ENCODE data around the gene MYO18A.

Gene MYO18A

DNA sequence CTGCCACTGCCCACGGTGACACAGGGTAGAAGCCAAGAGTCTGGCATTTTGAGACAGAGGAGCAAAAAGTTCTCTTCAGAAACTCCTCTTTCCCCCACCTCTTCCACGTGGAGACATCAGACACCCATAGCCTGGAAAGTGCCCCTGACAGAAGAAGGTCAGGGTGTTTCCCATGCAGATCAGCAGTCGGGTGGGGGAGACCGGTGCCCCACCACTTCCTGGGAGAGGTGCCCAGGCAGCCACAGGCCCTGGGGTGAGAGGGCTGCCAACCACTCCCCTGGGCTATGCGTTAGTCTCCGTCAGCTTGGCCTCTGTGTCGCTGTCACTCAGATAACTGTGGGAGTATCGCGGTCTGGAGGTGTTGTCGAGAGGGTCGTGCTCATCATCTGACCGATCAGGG lies 105.7 kb downstream of the MYO18A start:
- no peak for DNase-seq

DNA sequence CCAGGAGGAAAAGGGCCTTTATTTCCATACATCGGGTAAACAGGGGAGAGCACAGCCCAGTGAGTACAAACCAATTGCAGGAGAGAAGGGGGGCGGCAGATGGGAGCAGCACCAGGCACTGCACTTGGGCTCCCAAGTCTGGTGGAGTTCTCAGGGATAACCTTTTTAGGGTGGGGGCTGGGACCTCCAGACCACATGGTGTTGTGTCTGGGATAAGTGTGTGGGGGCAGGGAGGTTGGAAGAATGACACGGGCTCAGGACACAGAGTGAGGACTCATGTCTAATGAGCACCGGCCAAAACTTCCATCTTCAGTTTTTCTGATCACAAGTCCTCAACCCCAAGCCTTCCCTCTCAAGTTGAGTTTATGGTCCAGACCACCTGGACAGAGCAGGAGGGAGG lies 106.7 kb downstream of the MYO18A start:
- DNase-seq: no peak

DNA sequence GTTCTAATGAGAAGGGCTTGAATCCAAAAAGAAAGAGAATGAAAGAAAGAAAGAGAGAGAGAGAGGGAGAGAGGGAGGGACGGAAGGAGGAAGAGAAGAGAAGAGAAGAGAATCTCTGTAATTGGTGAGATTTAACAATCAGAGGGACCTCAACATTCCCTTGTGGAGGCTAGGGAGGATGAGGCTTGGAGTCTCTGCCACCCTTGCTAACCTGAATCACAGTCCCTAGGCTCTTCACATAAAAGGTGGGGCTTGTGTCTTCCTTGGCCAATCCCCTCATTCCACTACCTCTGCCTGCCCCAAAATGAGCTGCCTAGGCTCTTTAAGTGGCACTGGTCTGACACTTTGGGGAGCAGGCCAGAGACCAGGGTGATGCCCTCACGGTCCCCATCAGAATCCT lies 107.2 kb downstream of the MYO18A start:
- DNase-seq: no peak

DNA sequence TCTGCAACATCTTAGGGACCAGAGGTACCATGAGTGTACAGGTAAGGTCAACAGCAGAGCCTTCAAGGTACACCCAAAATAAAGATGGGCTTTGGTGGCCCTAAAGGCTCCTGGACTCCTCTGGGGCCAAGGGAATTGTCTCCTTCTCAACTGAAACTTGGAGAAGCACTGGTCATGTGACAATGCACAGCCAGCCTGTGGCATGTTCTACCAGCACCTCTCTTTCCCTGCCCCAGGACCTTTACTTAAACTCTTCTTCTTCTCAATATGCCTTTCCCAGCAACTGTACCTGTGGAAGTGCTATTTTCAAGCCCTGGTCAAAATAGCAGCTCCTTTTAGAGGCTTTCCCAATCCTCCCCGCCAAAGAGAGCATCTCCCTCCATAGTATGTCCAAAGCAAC lies 108.9 kb downstream of the MYO18A start:
- DNase-seq: no peak

DNA sequence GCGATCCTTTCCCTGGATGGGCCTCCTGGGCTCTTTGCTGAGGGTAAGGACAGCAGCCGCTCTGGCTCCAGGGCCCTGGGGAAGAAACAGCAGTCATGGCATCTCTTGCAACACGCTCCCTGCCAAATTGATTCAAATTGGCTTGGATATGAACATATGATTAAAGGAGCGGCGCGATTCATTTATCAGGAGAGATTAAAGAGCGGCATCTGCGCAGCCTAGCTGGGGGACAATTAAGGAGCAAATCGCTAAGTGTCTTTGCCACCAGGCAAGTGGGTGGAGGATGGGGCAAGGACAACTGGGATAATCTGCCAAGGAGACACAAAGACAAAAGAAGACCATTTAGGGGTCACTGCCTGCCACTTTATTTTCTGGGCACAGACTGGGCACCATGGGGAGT lies 109.4 kb downstream of the MYO18A start:
- no peak for DNase-seq

DNA sequence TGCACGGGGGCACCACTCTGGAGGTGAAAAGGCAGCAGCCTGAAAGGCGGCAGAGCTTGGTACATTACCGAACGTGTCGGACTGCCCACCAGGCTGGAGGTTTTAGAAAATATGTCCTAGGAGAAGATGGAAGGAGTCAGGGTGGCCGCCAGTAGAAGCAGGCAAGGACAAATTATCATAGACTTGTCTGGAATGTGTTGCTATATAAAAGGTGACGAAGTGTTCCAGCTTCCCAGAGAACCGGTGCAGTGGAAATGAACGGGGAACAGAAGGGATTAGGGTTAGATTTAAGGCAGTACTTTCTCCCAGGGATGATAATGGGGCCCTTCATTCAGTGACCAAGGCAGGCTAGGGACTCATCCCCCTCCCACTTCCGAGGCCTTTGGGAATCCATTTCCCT lies 109.9 kb downstream of the MYO18A start:
- DNase-seq: no peak

DNA sequence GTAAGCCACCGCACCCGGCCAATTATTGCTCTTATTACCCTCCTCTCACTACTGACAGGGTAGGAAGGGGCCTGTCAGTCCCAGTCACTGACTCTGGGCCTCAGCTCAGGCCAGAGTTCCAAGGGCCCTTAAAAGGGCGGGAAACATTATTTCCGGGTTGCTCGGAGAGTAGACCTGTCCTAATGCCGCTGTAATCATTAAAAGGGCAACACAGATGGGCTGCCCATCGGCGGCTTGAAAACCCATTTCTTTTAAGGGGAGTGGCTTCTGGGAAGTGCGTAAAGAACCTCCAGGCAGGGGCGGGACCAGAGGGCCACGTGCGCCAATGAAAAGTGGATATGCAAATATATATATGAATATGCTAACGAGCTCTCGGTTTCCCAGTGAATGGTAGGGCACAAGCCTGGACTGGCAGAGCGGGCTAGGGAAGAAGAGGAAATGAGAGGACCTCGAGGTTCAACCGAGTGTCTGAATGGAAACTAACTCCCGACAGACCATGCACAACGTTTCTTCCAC lies 110.6 kb downstream of the MYO18A start:
- no peak for DNase-seq

DNA sequence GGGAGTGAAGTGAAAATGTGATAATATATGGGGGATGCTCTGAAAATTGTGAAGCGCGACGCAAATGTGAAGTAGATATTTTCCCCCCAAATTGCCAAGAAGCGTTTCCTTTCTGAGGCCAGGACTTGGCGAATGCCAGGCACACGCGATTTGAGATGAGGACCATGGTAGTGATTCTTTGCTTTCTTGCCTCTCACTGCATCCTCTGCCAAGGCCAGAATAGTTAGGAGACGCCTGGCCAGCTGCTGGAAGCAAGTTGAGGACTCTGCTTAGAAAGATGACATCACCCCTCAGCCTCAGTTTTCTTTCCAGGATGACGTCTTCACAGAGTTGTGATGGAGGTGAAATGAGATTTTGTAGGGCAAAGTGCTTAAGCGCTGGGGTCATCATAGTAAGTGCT lies 111.4 kb downstream of the MYO18A start:
- DNase-seq: no peak

DNA sequence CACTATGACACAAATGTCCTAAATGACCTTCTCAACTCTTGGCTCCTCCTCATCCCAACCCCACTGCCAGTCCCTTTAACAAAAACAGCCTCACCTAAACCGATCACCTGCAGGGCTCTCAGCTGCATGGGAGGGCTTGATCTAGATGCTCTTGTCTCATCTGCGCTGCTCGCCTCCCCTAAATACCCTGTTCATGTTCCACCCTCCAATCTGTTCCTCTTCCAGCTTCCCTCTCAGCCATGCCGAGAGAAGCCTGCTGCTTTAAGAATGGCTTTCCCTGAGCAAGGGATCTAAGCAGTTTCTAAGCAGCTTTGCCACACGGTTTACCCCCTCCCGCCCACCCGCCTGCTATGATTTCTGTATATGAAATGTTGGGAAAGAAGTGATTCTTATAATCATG lies 113.6 kb downstream of the MYO18A start:
- no peak for DNase-seq

DNA sequence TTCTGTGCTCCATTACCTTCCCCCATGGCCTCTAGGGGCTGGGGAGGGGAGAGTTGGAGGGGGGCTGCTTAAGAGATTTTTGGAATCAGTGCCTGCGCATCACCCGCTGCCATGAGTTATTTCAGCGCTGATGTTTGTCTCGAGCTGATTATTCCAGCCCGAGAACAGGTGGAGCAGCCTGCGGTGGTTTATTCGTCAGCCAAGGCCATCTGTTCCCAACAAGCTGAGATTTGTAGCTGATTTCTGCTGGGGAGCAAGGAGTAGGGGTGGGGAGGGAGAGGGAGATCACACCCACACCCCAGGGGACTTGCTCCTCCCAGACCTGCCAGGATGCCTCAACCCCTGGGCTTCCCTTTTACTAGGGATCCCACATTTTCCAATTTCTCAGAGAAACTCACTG lies 114.2 kb downstream of the MYO18A start:
- no peak for DNase-seq

DNA sequence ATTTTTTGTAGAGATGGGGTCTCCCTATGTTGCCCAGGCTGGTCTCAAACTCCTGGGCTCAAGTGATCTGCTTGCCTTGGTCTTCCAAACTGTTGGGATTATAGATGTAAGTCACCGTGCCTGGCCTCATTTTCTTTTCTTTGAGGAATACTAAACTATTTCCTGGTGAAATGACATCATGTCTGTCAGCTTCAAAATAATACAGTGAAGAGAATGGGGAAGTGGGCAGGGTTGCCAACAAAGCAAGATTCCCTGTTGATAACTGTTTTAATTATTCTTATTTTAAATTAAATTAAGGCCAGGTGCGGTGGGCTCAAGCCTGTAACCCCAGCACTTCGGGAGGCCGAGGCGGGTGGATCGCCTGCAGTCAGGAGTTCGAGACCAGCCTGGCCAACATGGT lies 116.2 kb downstream of the MYO18A start:
- DNase-seq: no peak

DNA sequence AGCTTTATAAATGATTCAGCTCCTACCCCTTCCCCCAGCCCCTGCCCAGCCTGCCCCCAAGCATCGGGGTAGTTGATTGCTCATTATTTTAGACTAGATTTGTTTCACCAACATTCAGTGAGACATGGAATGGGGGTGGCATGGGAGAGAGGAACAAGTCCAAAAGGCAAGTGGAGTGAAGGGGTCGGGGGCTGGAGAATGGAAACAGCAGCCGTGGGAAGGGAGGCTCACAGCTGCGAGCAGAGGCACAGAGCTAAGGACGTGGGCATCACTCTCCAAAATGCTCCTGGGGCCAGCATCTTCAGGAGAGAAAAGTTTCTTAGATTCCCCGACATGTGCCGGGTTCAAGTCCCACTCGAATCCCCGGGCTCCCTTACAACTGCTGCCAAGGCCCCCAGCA lies 118.0 kb downstream of the MYO18A start:
- DNase-seq: no peak

DNA sequence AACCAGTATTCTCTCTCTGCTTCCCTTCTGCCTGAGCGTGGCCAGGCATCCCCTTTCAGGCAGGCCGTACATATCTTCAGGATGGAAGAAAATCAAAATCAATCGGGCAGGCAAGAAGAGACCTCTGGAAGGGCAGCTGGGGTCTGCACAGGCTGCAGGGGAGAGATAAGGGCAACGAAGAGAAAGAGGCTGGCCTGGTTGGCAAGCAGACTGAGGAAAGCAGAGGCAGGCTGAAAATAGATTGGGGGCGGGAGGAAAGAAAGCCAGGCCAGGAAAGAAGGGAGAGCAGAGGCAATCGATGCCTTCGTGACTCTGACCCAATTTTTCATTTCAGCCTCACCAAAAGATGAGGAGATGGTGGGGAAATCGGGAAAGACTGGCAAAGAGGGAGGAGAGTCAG lies 119.2 kb downstream of the MYO18A start:
- DNase-seq: no peak

DNA sequence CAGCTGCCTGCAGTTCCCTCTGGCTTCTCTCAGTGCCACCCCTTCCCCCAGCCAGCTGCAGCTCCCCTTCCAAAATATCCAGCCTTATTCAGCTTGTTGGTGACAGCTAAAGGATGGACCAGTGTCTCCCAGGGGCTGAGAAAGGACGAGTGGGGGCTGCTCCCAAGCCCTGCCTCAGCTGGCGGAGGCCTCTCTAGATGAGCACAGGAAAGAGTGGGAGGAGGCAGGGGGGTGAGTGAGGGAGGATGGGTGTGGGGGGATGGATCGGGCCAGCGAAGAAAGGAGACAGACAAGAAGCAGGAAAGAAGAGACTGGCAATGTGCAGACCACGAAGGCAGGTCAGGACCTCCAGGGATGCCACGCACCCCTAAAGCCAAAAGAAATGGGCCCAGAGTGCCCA lies 119.7 kb downstream of the MYO18A start:
- no peak for DNase-seq

DNA sequence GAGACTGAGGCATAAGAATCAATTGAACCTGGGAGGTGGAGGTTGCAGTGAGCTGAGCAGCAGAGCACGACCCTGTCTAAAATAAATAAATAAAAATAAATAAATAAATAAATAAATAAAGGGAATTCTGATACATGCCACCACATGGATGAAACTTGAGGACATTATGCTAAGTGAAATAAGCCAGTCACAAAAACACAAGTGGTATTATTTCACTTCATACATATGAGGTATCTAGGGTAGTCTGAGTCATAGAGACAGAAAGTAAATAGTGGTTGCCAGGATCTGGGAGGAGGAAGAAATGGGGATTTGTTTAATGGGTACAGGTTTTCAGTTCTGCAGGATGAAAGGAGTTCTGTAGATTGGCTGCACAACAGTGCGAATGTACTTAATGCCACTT lies 120.9 kb downstream of the MYO18A start:
- no peak for DNase-seq

DNA sequence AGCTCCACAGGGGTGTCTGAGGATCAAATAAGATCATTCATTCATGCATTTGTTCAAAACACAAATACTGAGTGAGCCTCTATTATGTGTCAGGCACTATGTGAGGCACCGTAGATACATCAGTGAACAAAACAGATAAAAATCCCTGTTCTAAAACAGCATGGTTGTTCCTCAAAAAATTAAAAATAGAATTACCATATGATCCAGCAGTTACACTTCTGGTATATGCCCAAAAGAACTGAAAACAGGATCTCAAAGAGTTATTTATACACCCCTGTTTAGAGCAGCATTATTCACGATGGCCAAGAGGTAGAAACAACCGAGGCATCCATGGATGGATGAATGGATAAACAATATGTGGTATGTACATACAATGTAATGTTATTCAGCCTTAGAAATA lies 121.8 kb downstream of the MYO18A start:
- no peak for DNase-seq

DNA sequence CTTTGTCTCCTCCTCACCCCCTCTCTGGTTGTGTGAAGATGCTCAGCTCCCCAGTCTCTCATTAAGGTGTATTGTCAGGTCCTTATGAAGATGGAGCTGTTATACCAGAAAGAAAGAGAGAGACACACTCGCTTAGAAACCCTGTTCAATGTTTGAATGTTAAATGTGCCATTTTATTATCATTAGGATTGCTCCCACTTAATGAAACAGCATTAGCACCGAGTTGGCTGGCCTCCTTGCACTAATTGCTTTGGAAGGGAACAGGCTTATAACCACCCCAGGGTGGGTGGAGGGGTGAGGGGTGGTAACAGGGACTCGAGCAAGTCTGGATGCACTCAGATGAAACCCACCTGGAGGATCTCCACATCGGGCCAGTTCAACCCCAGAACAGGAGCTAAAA lies 122.8 kb downstream of the MYO18A start:
- DNase-seq: no peak

DNA sequence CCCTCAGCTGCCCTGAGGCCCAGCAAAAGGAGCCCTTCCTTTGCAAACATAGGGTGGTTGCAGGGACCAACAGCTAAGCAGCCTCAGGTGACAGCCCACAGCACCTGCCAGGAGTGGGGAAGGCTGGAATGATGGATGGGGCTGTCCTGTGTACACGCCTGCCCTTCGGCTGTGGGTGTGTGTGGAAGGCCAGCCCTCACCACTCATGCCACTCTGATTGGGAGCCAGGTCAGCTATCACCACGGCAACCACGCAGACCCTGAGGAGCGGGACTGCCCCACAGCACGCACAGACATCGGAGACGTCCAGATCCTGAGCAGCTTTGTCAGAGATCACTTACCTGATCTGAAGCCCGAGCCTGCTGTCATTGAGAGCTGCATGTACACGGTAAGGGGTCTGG lies 125.4 kb downstream of the MYO18A start:
- no peak for DNase-seq

DNA sequence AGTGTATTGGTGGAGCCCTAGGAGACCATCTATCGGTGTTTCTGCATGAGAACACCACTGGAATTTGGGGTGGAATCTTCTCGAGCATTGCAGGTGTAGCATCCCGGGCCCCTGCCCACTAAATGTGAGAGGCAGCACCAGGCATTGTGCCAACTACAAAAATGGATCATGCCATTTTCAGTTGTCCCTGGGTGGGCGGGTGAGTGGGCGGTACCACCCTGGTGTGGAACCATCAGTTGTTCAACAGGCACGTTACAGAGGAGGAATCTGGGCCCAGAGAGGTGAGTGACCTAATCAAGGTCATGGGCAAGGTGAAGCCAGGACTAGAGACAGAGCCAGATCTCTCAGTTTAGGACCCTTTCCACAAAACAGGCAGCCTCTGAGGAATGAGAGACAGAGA lies 128.5 kb downstream of the MYO18A start:
- DNase-seq: no peak

DNA sequence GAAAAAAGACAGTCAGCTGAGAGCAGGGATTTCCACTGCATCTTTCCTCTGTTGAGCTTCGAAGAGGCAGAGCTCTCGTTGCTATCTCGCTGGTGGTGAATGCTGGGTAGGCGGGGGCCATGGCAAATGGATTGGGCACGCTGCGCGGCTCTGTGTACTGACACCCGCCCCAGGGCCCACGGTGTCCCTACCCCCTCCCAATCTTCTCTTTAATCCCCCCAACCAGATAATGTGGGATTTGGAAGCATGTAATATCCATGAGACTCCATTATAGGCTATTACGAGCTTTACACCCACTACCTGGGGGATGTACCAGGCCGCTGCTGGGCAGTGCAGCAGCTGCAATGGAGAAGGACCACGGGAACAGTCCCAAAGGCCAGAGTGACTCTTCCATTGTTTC lies 129.0 kb downstream of the MYO18A start:
- DNase-seq: no peak

DNA sequence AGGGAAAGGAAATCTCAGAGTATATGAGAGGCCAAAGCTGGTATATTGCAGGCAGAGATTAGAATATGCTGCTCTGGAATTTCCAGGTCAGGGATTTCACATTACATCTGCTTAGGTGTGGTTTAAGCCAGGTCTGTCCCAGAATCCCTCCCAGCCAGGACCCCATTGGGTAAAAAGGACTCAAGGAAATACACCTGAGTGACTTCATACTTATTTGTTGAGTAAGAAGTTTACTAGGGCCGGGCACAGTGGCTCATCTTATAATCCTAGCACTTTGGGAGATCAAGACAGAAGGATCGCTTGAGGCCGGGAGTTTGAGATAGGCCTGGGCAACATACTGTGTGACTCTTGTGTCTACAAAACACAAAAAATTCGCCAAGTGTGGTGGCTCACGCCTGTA lies 130.0 kb downstream of the MYO18A start:
- DNase-seq: no peak

DNA sequence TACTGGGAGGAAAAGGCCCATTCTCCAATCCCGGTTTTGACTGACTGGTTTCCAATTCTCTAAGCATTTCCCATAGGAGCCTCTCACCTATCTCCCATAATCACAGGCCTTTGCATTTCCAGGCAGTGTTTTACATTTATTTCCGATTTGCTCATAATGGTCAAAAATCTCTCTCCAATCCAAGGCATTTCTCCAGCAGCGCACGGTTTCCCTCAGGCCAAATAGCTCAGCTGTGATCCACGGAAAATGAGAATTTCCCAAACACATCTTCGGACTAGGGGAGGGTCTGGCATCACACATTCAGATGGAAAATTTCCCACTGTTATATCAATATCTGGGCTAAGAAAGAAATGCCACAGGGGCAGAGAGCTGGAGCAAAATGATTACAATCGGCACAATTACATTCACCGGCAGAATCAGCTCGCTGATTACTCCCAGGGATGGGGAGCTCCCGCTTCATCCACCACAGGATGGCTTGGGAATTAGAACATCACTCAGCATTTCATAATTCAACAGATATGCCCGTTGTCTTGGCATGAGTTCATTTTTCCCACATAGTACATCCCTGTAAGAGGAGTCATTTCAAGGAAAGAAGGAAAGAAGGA lies 130.6 kb downstream of the MYO18A start:
- no peak for DNase-seq

DNA sequence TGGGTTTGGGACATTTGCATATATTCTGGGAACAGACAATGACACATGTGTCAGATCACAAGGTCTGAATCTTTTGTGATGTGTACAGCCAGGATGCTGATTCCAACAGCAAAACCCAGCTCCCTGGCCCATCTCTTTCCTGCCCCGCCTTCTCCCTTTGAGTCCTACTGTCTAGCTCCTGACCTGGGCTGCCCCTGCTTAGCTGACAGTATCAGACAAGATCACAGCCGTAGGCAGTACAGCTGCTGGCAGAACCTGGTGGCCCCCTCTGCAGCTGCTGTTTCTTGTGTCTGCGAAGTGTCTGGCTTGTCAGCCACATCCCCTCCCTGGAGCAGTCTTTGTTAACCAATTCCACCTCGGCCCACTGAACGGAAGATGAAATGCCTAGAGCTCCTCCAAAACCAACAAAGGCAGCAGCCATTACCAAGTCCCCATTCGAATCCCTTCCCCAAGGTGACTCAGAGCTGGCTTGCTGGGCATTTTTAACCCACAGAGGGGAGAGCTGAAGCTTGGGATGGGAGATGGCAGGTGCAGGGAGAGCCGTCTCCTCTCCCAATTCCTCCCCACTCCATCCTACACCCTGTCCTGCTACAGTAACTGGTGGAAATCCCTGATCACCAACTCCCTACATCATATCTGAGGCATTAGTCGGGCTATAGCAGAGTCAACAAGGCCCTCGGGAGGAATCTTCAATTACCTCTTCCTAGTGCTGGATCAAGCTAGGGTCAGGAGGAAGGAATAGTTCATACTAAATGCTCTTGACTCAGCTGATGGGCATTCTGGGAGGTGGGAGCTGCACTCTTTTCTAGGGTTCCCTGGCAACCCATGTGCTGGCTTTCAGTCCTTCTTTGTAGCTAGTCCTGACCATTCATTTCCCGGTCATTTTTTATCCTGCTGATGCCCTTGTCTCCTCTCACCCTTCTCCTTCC lies 131.5 kb downstream of the MYO18A start:
- DNase-seq: no peak

DNA sequence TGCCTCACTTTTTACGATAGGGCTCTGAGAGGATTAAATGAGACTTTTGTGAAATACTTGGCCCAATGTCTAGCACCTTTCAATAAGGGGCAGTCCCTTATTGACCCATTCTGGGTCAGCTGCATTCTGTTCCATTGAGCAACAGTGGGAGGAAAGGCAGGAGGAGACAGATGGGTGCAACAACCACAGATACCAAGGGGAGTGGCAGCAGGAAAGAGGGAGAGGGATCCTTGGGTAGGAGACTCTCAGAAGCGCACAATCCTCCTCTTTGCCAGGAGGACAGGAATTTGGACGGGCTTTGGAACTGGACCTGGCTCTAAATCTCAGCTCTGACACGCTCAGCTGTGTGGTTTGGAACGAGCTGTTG lies 133.7 kb downstream of the MYO18A start:
- DNase-seq: no peak

Measured in T-helper 1 cell (primary cell).